Uterus (tissue), 4 donors: ENCODE data around the gene TCEA2. TPM values are rescaled to one million over a fixed set of nuclear protein-coding genes. Genes with fewer than 3 reads are reported as not detected.
A peak's percentile ranks its signal among the peaks of the same experiment; 100 is the strongest.

Source experiments
- DNase-seq, 2 donors: peaks; one replicate each; pipeline ENCODE4 v3.0.0-alpha.2; 2019 to 2020
- H3K27ac ChIP-seq, 2 donors: fragments of 200-600 bp; sonication (generic); 1 replicate in 1 of 2; 2 replicates in 1 of 2; pipeline ENCODE4 v1.5.1; 2016 to 2018
- H3K27me3 ChIP-seq, 2 donors: fragments of 200-600 bp; sonication (generic); one replicate each; pipeline ENCODE4 v1.5.1; 2018 to 2019; ENCODE audit warnings: control low read depth in 1 of 2
- H3K36me3 ChIP-seq, 2 donors: fragments of 200-600 bp; sonication (generic); one replicate each; pipeline ENCODE4 v1.5.1; 2019; ENCODE audit warnings: control low read depth in 1 of 2
- H3K4me1 ChIP-seq, 2 donors: fragments of 200-600 bp; sonication (generic); one replicate each; pipeline ENCODE4 v1.5.1; 2018 to 2019; ENCODE audit warnings: control low read depth in 1 of 2
- H3K4me3 ChIP-seq, 2 donors: fragments of 200-600 bp; sonication (generic); 1 replicate in 1 of 2; 2 replicates in 1 of 2; pipeline ENCODE4 v1.5.1; 2018 to 2019; ENCODE audit warnings: mild to moderate bottlenecking in 1 of 2
- H3K9me3 ChIP-seq, 2 donors: fragments of 200-600 bp; sonication (generic); one replicate each; pipeline ENCODE4 v1.5.1; 2019; ENCODE audit warnings: control low read depth in 1 of 2
- POLR2A ChIP-seq, 2 donors: fragments of 450-650 bp; IDR thresholded peaks; one replicate each; pipeline ENCODE4 v1.6.1; 2016; ENCODE audit warnings: antibody characterized with exemption in 2 of 2, mild to moderate bottlenecking in 1 of 2, moderate library complexity in 1 of 2
- intact Hi-C: fragments of 100-400 bp; cut with DNase I; formaldehyde crosslinking; loops from one replicate; pipeline ENCODE4 v1.15.1; 2023; ENCODE audit warnings: low total_unique reads
- total RNA-seq, 4 donors: library from RNA; depleted of rRNA in 3 of 4; stranded (reverse); fragments of >200 nt in 3 of 4; gene quantifications; one replicate each; pipeline versions ENCODE4 v1.1.0 to v1.2.4, GENCODE V29; 2014 to 2023
- TF ChIP-seq, protein P1 (sequence below), 4 experiments: fragments of 200-600 bp in 2 of 4; fragments of 450-650 bp in 2 of 4; sonication (generic) in 2 of 4; IDR thresholded peaks; one replicate each; pipeline ENCODE4 v1.5.1; 2016 to 2019; ENCODE audit warnings: antibody characterized with exemption in 4 of 4, mild to moderate bottlenecking in 2 of 4, moderate library complexity in 1 of 4
- donor health status: DM: yes; HTN: yes; CAD: no.

Gene TCEA2
- total RNA-seq, 4 donors from 2014 or later, result 21.5 to 75.4 (median 27.2) TPM

DNA sequence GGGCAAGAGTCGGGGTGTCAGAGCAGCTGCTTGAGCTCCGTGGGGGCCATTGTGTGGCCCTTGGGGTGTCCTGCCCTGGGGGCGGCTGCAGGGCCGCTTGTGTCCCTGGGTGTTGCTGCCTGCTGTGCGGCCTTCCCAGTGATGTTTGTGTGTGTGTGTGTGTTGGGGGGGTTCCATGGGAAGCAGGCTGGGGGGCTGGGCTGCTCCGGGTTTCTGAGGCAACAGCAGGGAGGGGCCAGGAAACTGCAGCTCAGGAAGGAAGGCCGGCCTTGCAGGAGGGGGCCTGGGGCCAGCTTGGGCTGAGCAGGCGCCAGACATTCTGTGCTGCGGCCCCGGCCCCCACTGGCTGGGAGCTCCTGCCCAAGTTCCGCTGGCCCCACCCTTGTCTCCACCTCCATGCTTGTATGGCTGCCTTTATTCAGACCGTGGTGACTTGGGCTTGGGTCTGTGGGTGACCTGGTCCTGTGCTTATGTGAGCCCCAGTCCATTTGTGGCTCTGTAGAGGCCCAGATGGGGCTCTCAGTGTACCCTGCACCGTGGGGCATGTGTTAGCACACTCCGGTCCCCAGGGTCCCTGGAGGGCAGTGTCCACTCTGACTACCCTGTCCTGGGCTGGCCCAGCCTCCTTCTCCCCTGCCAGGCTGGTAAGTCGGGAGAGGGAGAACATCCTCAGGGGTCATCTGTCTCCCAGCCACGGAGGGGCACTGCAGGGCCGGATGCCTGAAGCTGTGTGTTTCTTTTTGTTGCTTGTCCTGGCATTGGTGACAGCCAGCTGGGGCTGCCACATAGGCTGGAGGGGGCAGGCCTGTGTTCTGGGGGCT lies 8.9 kb upstream of the TCEA2 start:
- Histone ChIP-seq H3K4me1 (peaks cover 0 to 13% of the 10 kb centered on the region in 2 donors), H3K27me3 (no peaks in the 10 kb centered on the region), H3K27ac (peak overlapping the region; percentile 62 to 71), H3K4me3 (no peak overlapping the region), H3K36me3 (no peaks in the 10 kb centered on the region), H3K9me3 (no peaks in the 10 kb centered on the region)
- no peak for TF ChIP-seq POLR2A (IDR thresholded peaks at IDR 0.05)
- TF ChIP-seq, protein P1, sequence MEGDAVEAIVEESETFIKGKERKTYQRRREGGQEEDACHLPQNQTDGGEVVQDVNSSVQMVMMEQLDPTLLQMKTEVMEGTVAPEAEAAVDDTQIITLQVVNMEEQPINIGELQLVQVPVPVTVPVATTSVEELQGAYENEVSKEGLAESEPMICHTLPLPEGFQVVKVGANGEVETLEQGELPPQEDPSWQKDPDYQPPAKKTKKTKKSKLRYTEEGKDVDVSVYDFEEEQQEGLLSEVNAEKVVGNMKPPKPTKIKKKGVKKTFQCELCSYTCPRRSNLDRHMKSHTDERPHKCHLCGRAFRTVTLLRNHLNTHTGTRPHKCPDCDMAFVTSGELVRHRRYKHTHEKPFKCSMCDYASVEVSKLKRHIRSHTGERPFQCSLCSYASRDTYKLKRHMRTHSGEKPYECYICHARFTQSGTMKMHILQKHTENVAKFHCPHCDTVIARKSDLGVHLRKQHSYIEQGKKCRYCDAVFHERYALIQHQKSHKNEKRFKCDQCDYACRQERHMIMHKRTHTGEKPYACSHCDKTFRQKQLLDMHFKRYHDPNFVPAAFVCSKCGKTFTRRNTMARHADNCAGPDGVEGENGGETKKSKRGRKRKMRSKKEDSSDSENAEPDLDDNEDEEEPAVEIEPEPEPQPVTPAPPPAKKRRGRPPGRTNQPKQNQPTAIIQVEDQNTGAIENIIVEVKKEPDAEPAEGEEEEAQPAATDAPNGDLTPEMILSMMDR (IDR thresholded peaks at IDR 0.05), result no peak
- DNase-seq, result peak in 1 of 2 donors; percentile 74
- intact Hi-C loops, result no loop called here

GRCh38 chr20:64055396-64055892 lies 7.6 kb upstream of the TCEA2 start:
- Histone ChIP-seq H3K4me1 (peaks cover 0 to 9% of the 10 kb centered on the region in 2 donors), H3K27ac (peak overlapping the region; percentile 55), H3K9me3 (no peaks in the 10 kb centered on the region), H3K4me3 (no peak overlapping the region), H3K27me3 (no peaks in the 10 kb centered on the region), H3K36me3 (no peaks in the 10 kb centered on the region)
- no peak for DNase-seq
- no peak for TF ChIP-seq POLR2A (IDR thresholded peaks at IDR 0.05)
- TF ChIP-seq, protein P1 (IDR thresholded peaks at IDR 0.05), result no peak
- intact Hi-C loops, result no loop called here

- peaks cover 0 to 9% of the 10 kb centered on the region in 2 donors for H3K4me1 ChIP-seq
- DNase-seq, result peak in 1 of 2 donors; percentile 66
- no peaks in the 10 kb centered on the region for H3K27me3 ChIP-seq
- no peaks in the 10 kb centered on the region for H3K36me3 ChIP-seq
- H3K9me3 ChIP-seq, result no peaks in the 10 kb centered on the region
- peak overlapping the region; percentile 55 for H3K27ac ChIP-seq
- no peak for TF ChIP-seq POLR2A (IDR thresholded peaks at IDR 0.05)
- TF ChIP-seq, protein P1 (IDR thresholded peaks at IDR 0.05), result no peak
- no peak overlapping the region for H3K4me3 ChIP-seq
- intact Hi-C loops, result no loop called here
Measured at GRCh38 chr20:64055893-64056638, 6.9 kb upstream of the TCEA2 start.

GRCh38 chr20:64056639-64056888 lies 6.4 kb upstream of the TCEA2 start:
- intact Hi-C loops, result no loop called here
- DNase-seq, result no peak
- TF ChIP-seq POLR2A (IDR thresholded peaks at IDR 0.05), result no peak
- TF ChIP-seq, protein P1 (IDR thresholded peaks at IDR 0.05), result no peak
- Histone ChIP-seq H3K4me3 (no peak overlapping the region), H3K27ac (peak overlapping the region; percentile 55), H3K9me3 (no peaks in the 10 kb centered on the region), H3K4me1 (peaks cover 0 to 9% of the 10 kb centered on the region in 2 donors), H3K36me3 (no peaks in the 10 kb centered on the region), H3K27me3 (no peaks in the 10 kb centered on the region)
